ENCODE measurements around the gene SDHA. TPM values are rescaled to one million over a fixed set of nuclear protein-coding genes. Genes with fewer than 3 reads are reported as not detected.

The SDHA gene
- total RNA-seq, 1 experiment from 2014 or later = 134 TPM

- no peak for DNase-seq (ENCODE audit: low read depth, low spot score)
- Histone ChIP-seq H2AFZ (ENCODE audit: low read depth, low read length, poor library complexity, severe bottlenecking) (no peak overlapping the region), H3K36me3 (ENCODE audit: control insufficient read depth in 1 of 2, insufficient read depth in 2 of 2, low read length in 2 of 2) (no peaks in the 10 kb centered on the region), H3K9ac (ENCODE audit: low read length) (no peak overlapping the region), H3K4me3 (replicated peaks in 1 of 2; ENCODE audit: low read depth in 1 of 2, low read length in 2 of 2) (no peak overlapping the region), H3K4me2 (ENCODE audit: low read length) (no peak overlapping the region), H3K79me2 (ENCODE audit: insufficient read depth, low read length) (no peaks in the 10 kb centered on the region), H3K27ac (ENCODE audit: low read depth, low read length) (no peak overlapping the region), H3K4me1 (ENCODE audit: control insufficient read depth in 1 of 2, insufficient read depth in 2 of 2, low read length in 2 of 2) (no peaks in the 10 kb centered on the region), H3K9me2 (ENCODE audit: insufficient read depth) (no peaks in the 10 kb centered on the region), H4K20me1 (ENCODE audit: insufficient read depth) (no peaks in the 10 kb centered on the region), H3K27me3 (ENCODE audit: insufficient read depth, low read length) (no peaks in the 10 kb centered on the region), H3K9me3 (ENCODE audit: control insufficient read depth in 1 of 2, insufficient read depth in 1 of 2, low read depth in 1 of 2, low read length in 2 of 2) (no peaks in the 10 kb centered on the region)
- POLR2A ChIA-PET = no interaction called here
- BruUV-seq (replicated peaks) = no TSS peak
- intact Hi-C loops (cut with micrococcal nuclease) = no loop called here
- RAD21 ChIA-PET (ENCODE audit: low non-redundant PET in 1 of 2, low total read pairs in 2 of 2, uncharacterized antibody in 2 of 2, unreplicated experiment in 2 of 2) = no interaction called here
- TF ChIP-seq TCF7L2 (IDR thresholded peaks at IDR 0.05; ENCODE audit: borderline replicate concordance, extremely low read depth, insufficient read depth, insufficient read length) (no peak), POLR2A (IDR thresholded peaks at IDR 0.05; ENCODE audit: borderline replicate concordance, extremely low read depth, insufficient read depth, insufficient read length) (no peak), SIN3A (IDR thresholded peaks at IDR 0.05; ENCODE audit: low read depth) (no peak), POLR2AphosphoS5 (IDR thresholded peaks at IDR 0.05; ENCODE audit: low read depth, low read length) (no peak), ZBTB33 (IDR thresholded peaks at IDR 0.05; ENCODE audit: extremely low read depth, insufficient replicate concordance, low read length) (no peak), ZFX (IDR thresholded peaks at IDR 0.05) (no peak), SP1 (IDR thresholded peaks at IDR 0.05; ENCODE audit: low read depth) (no peak)
- TF ChIP-seq, protein P1, sequence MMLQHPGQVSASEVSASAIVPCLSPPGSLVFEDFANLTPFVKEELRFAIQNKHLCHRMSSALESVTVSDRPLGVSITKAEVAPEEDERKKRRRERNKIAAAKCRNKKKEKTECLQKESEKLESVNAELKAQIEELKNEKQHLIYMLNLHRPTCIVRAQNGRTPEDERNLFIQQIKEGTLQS (IDR thresholded peaks at IDR 0.05) = no peak
- TF ChIP-seq, protein P2, sequence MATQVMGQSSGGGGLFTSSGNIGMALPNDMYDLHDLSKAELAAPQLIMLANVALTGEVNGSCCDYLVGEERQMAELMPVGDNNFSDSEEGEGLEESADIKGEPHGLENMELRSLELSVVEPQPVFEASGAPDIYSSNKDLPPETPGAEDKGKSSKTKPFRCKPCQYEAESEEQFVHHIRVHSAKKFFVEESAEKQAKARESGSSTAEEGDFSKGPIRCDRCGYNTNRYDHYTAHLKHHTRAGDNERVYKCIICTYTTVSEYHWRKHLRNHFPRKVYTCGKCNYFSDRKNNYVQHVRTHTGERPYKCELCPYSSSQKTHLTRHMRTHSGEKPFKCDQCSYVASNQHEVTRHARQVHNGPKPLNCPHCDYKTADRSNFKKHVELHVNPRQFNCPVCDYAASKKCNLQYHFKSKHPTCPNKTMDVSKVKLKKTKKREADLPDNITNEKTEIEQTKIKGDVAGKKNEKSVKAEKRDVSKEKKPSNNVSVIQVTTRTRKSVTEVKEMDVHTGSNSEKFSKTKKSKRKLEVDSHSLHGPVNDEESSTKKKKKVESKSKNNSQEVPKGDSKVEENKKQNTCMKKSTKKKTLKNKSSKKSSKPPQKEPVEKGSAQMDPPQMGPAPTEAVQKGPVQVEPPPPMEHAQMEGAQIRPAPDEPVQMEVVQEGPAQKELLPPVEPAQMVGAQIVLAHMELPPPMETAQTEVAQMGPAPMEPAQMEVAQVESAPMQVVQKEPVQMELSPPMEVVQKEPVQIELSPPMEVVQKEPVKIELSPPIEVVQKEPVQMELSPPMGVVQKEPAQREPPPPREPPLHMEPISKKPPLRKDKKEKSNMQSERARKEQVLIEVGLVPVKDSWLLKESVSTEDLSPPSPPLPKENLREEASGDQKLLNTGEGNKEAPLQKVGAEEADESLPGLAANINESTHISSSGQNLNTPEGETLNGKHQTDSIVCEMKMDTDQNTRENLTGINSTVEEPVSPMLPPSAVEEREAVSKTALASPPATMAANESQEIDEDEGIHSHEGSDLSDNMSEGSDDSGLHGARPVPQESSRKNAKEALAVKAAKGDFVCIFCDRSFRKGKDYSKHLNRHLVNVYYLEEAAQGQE (IDR thresholded peaks at IDR 0.05; ENCODE audit: low read depth) = no peak
- no peak for ATAC-seq
- CTCF ChIA-PET = no interaction called here
Measured at GRCh38 chr5:195401-196160, 22.5 kb upstream of the SDHA start.

Data from HCT116 (cell line).